HepG2 (cell line): Measurements from ENCODE around the gene ENTPD5. TPM values are rescaled to one million over a fixed set of nuclear protein-coding genes. Genes with fewer than 3 reads are reported as not detected.
A peak's percentile ranks its signal among the peaks of the same experiment; 100 is the strongest.

Source experiments
- BHLHE40 ChIP-seq: IDR thresholded peaks from 2 replicates; pipeline ENCODE4 v1.6.1; 2011; ENCODE audit warnings: low read length, improper control_type of control experiment
- CBX1 ChIP-seq: IDR thresholded peaks from one replicate; pipeline ENCODE4 v1.6.1; 2016; ENCODE audit warnings: antibody characterized with exemption, low read depth
- EP300 ChIP-seq, 3 experiments: sonication (generic) in 1 of 3; formaldehyde crosslinking in 1 of 3; IDR thresholded peaks; 2 replicates each; pipeline versions ENCODE4 v1.5.1 to v1.6.1; 2011 to 2020; ENCODE audit warnings: low read depth in 2 of 3, low read length in 2 of 3, borderline replicate concordance in 1 of 3, improper control_type of control experiment in 1 of 3, mild to moderate bottlenecking in 1 of 3, missing genetic modification reagents in 1 of 3, moderate library complexity in 1 of 3
- HDAC2 ChIP-seq: sonication (generic); formaldehyde crosslinking; IDR thresholded peaks from 2 replicates; pipeline ENCODE4 v1.4.0; 2020; ENCODE audit warnings: missing genetic modification reagents
- HOXA5 ChIP-seq: sonication (generic); formaldehyde crosslinking; IDR thresholded peaks from 2 replicates; pipeline ENCODE4 v1.4.0; 2020; ENCODE audit warnings: missing genetic modification reagents
- HOXA7 ChIP-seq: sonication (generic); formaldehyde crosslinking; IDR thresholded peaks from 2 replicates; pipeline ENCODE4 v1.8.1; 2022; ENCODE audit warnings: mild to moderate bottlenecking, missing genetic modification reagents, moderate library complexity
- MYC ChIP-seq: sonication (generic); formaldehyde crosslinking; IDR thresholded peaks from 2 replicates; pipeline ENCODE4 v1.9.0; 2021; ENCODE audit warnings: missing genetic modification reagents, borderline replicate concordance
- NR2F6 ChIP-seq, 2 experiments: IDR thresholded peaks; 2 replicates each; pipeline ENCODE4 v1.6.1; 2016; ENCODE audit warnings: antibody characterized with exemption in 1 of 2, mild to moderate bottlenecking in 1 of 2
- PAX8 ChIP-seq: sonication (generic); formaldehyde crosslinking; IDR thresholded peaks from 2 replicates; pipeline ENCODE4 v1.8.0; 2022; ENCODE audit warnings: mild to moderate bottlenecking, missing genetic modification reagents, borderline replicate concordance
- POLR2G ChIP-seq: fragments of 200-400 bp; formaldehyde crosslinking; IDR thresholded peaks from 2 replicates; pipeline ENCODE4 v1.6.1; 2018; ENCODE audit warnings: mild to moderate bottlenecking, low read depth, low read length, moderate library complexity
- SMAD1 ChIP-seq: sonication (generic); formaldehyde crosslinking; IDR thresholded peaks from 2 replicates; pipeline ENCODE4 v1.4.0; 2020; ENCODE audit warnings: missing genetic modification reagents, low read depth, mild to moderate bottlenecking, borderline replicate concordance
- SYNCRIP ChIP-seq: fragments of 200-400 bp; formaldehyde crosslinking; IDR thresholded peaks from 2 replicates; pipeline ENCODE4 v1.6.1; 2018; ENCODE audit warnings: mild to moderate bottlenecking, low read depth, low read length; ENCODE audit not compliant: insufficient read depth
- ZBTB25 ChIP-seq: IDR thresholded peaks from 2 replicates; pipeline ENCODE4 v1.6.1; 2018; ENCODE audit warnings: missing genetic modification reagents
- ZFX ChIP-seq: sonication (generic); formaldehyde crosslinking; IDR thresholded peaks from 2 replicates; pipeline ENCODE4 v1.4.0; 2020; ENCODE audit warnings: mild to moderate bottlenecking, low read depth, missing genetic modification reagents, moderate library complexity
- ZNF121 ChIP-seq: sonication (generic); formaldehyde crosslinking; IDR thresholded peaks from 2 replicates; pipeline ENCODE4 v1.5.0; 2020; ENCODE audit warnings: mild to moderate bottlenecking, missing genetic modification reagents
- ZNF138 ChIP-seq: sonication (generic); formaldehyde crosslinking; IDR thresholded peaks from 2 replicates; pipeline ENCODE4 v1.5.0; 2020; ENCODE audit warnings: mild to moderate bottlenecking, low read depth, missing genetic modification reagents
- ZNF230 ChIP-seq: sonication (generic); formaldehyde crosslinking; IDR thresholded peaks from 2 replicates; pipeline ENCODE4 v1.4.0; 2020; ENCODE audit warnings: mild to moderate bottlenecking, missing genetic modification reagents
- ZNF280B ChIP-seq: sonication (generic); formaldehyde crosslinking; IDR thresholded peaks from 2 replicates; pipeline ENCODE4 v1.5.0; 2020; ENCODE audit warnings: missing genetic modification reagents, mild to moderate bottlenecking, borderline replicate concordance
- ZNF354B ChIP-seq: sonication (generic); formaldehyde crosslinking; IDR thresholded peaks from 2 replicates; pipeline ENCODE4 v1.8.0; 2022; ENCODE audit warnings: mild to moderate bottlenecking, missing genetic modification reagents
- polyA plus RNA-seq, 8 experiments: library from polyadenylated mRNA; depleted of rRNA in 3 of 8; stranded (reverse) in 7 of 8; unstranded in 1 of 8; fragments of >200 nt; fragmentation: Illumina TruSeq in 4 of 8; extraction: Trizol in 4 of 8; gene quantifications; 2 replicates each; pipeline versions ENCODE4 v1.2.1 to v1.2.3, GENCODE V29; 2011 to 2016; ENCODE audit warnings: low read depth in 4 of 8, missing spikeins in 1 of 8, mixed read lengths in 1 of 8; ENCODE audit not compliant: insufficient read depth in 1 of 8
- total RNA-seq, 5 experiments: library from RNA; depleted of rRNA; stranded (reverse); fragments of >200 nt; fragmentation: Illumina TruSeq; extraction: Trizol; gene quantifications; 2 replicates each; pipeline ENCODE4 v1.2.3, GENCODE V29; 2016; ENCODE audit warnings: low read depth in 1 of 5
- TF ChIP-seq, protein P1 (sequence below): sonication (generic); formaldehyde crosslinking; IDR thresholded peaks from 2 replicates; pipeline ENCODE4 v1.4.0; 2020; ENCODE audit warnings: missing genetic modification reagents

Gene ENTPD5
- total and polyA plus RNA-seq, 2 of the 13 experiments (the other 11 are each of a cell fraction or from before 2014, with no cell fraction given): 33.8 to 43.3 TPM

GRCh38 chr14:73949752-73950734 lies 69.0 kb downstream of the ENTPD5 start, which contains the start of the genes COQ6 and FAM161B (continued):
- TF ChIP-seq MYC (CRISPR knock-in tag) (peak; percentile 85; the same call in 1 of the 2 replicates), HOXA7 (CRISPR knock-in tag) (no peak), ZBTB25 (peak; percentile 77; the same call in 1 of the 2 replicates), ZNF230 (CRISPR knock-in tag) (no peak), BHLHE40 (no peak), ZNF121 (CRISPR knock-in tag) (no peak), HOXA5 (no peak), ZNF138 (CRISPR knock-in tag) (no peak; the same call in 1 of the 2 replicates), ZFX (CRISPR knock-in tag) (peak; percentile 97), SMAD1 (CRISPR knock-in tag) (no peak), ZNF354B (0 out of 2 replicates have a peak, but pooled peaks have one; percentile 57), ZNF280B (CRISPR knock-in tag) (peak; percentile 89; the same call in 1 of the 2 replicates), PAX8 (CRISPR knock-in tag) (no peak), NR2F6 (IDR thresholded peaks at IDR 0.05) (peak; percentile 71), NR2F6 (CRISPR knock-in tag; IDR thresholded peaks at IDR 0.05) (peak; percentile 68), EP300 (IDR thresholded peaks at IDR 0.05; ENCODE audit: low read depth in 2 of 2, low read length in 2 of 2) (peak in 1 of 2 experiments; percentile 5; a peak in 1 of 4 replicates), EP300 (CRISPR knock-in tag; IDR thresholded peaks at IDR 0.05; ENCODE audit: borderline replicate concordance) (no peak), POLR2G (peak; percentile 91), SYNCRIP (no peak), CBX1 (no peak), HDAC2 (CRISPR knock-in tag) (no peak; the same call in none of the 2 replicates)
- TF ChIP-seq, protein P1, sequence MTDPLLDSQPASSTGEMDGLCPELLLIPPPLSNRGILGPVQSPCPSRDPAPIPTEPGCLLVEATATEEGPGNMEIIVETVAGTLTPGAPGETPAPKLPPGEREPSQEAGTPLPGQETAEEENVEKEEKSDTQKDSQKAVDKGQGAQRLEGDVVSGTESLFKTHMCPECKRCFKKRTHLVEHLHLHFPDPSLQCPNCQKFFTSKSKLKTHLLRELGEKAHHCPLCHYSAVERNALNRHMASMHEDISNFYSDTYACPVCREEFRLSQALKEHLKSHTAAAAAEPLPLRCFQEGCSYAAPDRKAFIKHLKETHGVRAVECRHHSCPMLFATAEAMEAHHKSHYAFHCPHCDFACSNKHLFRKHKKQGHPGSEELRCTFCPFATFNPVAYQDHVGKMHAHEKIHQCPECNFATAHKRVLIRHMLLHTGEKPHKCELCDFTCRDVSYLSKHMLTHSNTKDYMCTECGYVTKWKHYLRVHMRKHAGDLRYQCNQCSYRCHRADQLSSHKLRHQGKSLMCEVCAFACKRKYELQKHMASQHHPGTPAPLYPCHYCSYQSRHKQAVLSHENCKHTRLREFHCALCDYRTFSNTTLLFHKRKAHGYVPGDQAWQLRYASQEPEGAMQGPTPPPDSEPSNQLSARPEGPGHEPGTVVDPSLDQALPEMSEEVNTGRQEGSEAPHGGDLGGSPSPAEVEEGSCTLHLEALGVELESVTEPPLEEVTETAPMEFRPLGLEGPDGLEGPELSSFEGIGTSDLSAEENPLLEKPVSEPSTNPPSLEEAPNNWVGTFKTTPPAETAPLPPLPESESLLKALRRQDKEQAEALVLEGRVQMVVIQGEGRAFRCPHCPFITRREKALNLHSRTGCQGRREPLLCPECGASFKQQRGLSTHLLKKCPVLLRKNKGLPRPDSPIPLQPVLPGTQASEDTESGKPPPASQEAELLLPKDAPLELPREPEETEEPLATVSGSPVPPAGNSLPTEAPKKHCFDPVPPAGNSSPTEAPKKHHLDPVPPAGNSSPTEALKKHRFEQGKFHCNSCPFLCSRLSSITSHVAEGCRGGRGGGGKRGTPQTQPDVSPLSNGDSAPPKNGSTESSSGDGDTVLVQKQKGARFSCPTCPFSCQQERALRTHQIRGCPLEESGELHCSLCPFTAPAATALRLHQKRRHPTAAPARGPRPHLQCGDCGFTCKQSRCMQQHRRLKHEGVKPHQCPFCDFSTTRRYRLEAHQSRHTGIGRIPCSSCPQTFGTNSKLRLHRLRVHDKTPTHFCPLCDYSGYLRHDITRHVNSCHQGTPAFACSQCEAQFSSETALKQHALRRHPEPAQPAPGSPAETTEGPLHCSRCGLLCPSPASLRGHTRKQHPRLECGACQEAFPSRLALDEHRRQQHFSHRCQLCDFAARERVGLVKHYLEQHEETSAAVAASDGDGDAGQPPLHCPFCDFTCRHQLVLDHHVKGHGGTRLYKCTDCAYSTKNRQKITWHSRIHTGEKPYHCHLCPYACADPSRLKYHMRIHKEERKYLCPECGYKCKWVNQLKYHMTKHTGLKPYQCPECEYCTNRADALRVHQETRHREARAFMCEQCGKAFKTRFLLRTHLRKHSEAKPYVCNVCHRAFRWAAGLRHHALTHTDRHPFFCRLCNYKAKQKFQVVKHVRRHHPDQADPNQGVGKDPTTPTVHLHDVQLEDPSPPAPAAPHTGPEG (CRISPR knock-in tag): no peak
